ENCODE measurements around the gene ASIC2.

DNA sequence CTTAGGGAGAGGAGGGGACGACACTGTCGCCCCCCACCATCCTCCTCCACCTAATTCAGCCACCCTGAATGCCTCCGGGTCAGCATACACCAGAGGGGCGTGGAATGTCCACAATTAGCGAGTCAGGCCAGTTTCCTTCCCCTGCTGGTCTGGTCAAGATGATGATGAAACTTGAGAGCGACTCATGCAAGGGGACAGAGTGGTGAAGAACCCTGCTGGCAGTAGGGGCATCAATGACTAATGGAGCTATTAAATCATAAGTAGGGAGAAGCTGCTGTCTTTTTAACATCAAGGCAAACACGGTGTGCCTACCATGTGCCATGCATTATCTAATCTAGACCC lies 294.2 kb downstream of the ASIC2 start:
- TF ChIP-seq FOXA1 (IDR thresholded peaks at IDR 0.05) (no peak), TARDBP (IDR thresholded peaks at IDR 0.05) (no peak)

Data from HEK293T (cell line).